Mesodermal cell (in vitro differentiated cells): Measurements from ENCODE around the gene LPO.

ENCODE experiments used
- H3K27ac ChIP-seq: 2 replicates; pipeline ENCODE4 v1.7.0; 2013; ENCODE audit warnings: mild to moderate bottlenecking, low read depth, low read length, moderate library complexity; ENCODE audit not compliant: severe bottlenecking
- H3K36me3 ChIP-seq: 2 replicates; pipeline ENCODE4 v1.7.1; 2013; ENCODE audit warnings: mild to moderate bottlenecking, low read length, moderate library complexity; ENCODE audit not compliant: control insufficient read depth, insufficient read depth
- H3K4me1 ChIP-seq: one replicate; pipeline ENCODE4 v1.7.1; 2013; ENCODE audit warnings: mild to moderate bottlenecking, low read length; ENCODE audit not compliant: insufficient read depth, control insufficient read depth, poor library complexity, severe bottlenecking
- H3K4me3 ChIP-seq: 2 replicates; pipeline ENCODE4 v1.7.0; 2013; ENCODE audit warnings: low read length, control low read depth, mild to moderate bottlenecking; ENCODE audit not compliant: insufficient read depth, poor library complexity, severe bottlenecking; ENCODE audit errors: extremely low read depth
- H3K9me3 ChIP-seq: 2 replicates; pipeline ENCODE4 v1.7.1; 2013; ENCODE audit warnings: mild to moderate bottlenecking, low read length, moderate library complexity; ENCODE audit not compliant: control insufficient read depth
- WGBS, 2 experiments: methylation state at CpG; one replicate each; pipeline ENCODE4 v1.1.5; 2013; ENCODE audit warnings: missing lambda C conversion rate in 2 of 2; ENCODE audit not compliant: insufficient coverage in 2 of 2; 5-methylcytosine and 5-hydroxymethylcytosine counted together

LPO gene

GRCh38 chr17:58306131-58306951 lies 68.0 kb downstream of the LPO start:
- H3K36me3 ChIP-seq, result no peaks in the 10 kb centered on the region
- WGBS, 2 experiments, result 93 to 95% methylated on average over 13 to 17 of the region's 19 CpGs
- no peaks in the 10 kb centered on the region for H3K4me1 ChIP-seq

GRCh38 chr17:58307468-58308172 lies 69.2 kb downstream of the LPO start:
- Histone ChIP-seq H3K4me1 (no peaks in the 10 kb centered on the region), H3K27ac (no peak overlapping the region), H3K9me3 (no peaks in the 10 kb centered on the region), H3K4me3 (no peak overlapping the region), H3K36me3 (no peaks in the 10 kb centered on the region)
- WGBS, 2 experiments, result 92 to 94% methylated on average over 14 to 16 of the region's 20 CpGs

More at GRCh38 chr17:58306131-58306951, 68.0 kb downstream of the LPO start:
- Histone ChIP-seq H3K9me3 (no peaks in the 10 kb centered on the region), H3K4me3 (no peak overlapping the region), H3K27ac (no peak overlapping the region)

- 78 to 81% methylated on average over 26 to 31 of the region's 32 CpGs for WGBS, 2 experiments
- H3K9me3 ChIP-seq, result no peaks in the 10 kb centered on the region
Observed at GRCh38 chr17:58308173-58308984, 70.0 kb downstream of the LPO start.

GRCh38 chr17:58308985-58309917 lies 70.9 kb downstream of the LPO start:
- Histone ChIP-seq H3K4me3 (no peak overlapping the region), H3K36me3 (no peaks in the 10 kb centered on the region), H3K27ac (no peak overlapping the region), H3K9me3 (no peaks in the 10 kb centered on the region), H3K4me1 (no peaks in the 10 kb centered on the region)
- 84 to 96% methylated on average over 4 to 15 of the region's 21 CpGs for WGBS, 2 experiments

More at GRCh38 chr17:58308173-58308984, 70.0 kb downstream of the LPO start:
- Histone ChIP-seq H3K4me1 (no peaks in the 10 kb centered on the region), H3K36me3 (no peaks in the 10 kb centered on the region), H3K4me3 (no peak overlapping the region), H3K27ac (no peak overlapping the region)

GRCh38 chr17:58309918-58310259 lies 71.5 kb downstream of the LPO start:
- Histone ChIP-seq H3K9me3 (no peaks in the 10 kb centered on the region), H3K4me3 (no peak overlapping the region), H3K27ac (no peak overlapping the region), H3K4me1 (no peaks in the 10 kb centered on the region), H3K36me3 (no peaks in the 10 kb centered on the region)
- WGBS, 2 experiments, result 79 to 88% methylated on average over 2 of the region's 5 CpGs

GRCh38 chr17:58310511-58311428 lies 72.4 kb downstream of the LPO start:
- no peak overlapping the region for H3K4me3 ChIP-seq
- H3K9me3 ChIP-seq, result no peaks in the 10 kb centered on the region
- H3K4me1 ChIP-seq, result no peaks in the 10 kb centered on the region
- 91 to 92% methylated on average over 19 to 23 of the region's 23 CpGs for WGBS, 2 experiments
- no peaks in the 10 kb centered on the region for H3K36me3 ChIP-seq
- no peak overlapping the region for H3K27ac ChIP-seq

GRCh38 chr17:58311429-58311894 lies 73.1 kb downstream of the LPO start:
- H3K4me1 ChIP-seq, result no peaks in the 10 kb centered on the region
- no peak overlapping the region for H3K27ac ChIP-seq
- no peaks in the 10 kb centered on the region for H3K36me3 ChIP-seq
- no peaks in the 10 kb centered on the region for H3K9me3 ChIP-seq
- H3K4me3 ChIP-seq, result no peak overlapping the region
- 90 to 100% methylated on average over 8 to 9 of the region's 9 CpGs for WGBS, 2 experiments

GRCh38 chr17:58312021-58312630 lies 73.7 kb downstream of the LPO start:
- no peaks in the 10 kb centered on the region for H3K4me1 ChIP-seq

GRCh38 chr17:58312829-58313228 lies 74.4 kb downstream of the LPO start:
- 78% methylated on average over 1 of the region's 1 CpG; no CpG with 5 or more reads in 1 of the 2 experiments for WGBS, 2 experiments

More at GRCh38 chr17:58312021-58312630, 73.7 kb downstream of the LPO start:
- H3K27ac ChIP-seq, result no peak overlapping the region
- no peaks in the 10 kb centered on the region for H3K9me3 ChIP-seq
- 92 to 97% methylated on average over 12 to 20 of the region's 23 CpGs for WGBS, 2 experiments
- H3K36me3 ChIP-seq, result no peaks in the 10 kb centered on the region
- no peak overlapping the region for H3K4me3 ChIP-seq

More at GRCh38 chr17:58312829-58313228, 74.4 kb downstream of the LPO start:
- Histone ChIP-seq H3K9me3 (no peaks in the 10 kb centered on the region), H3K36me3 (no peaks in the 10 kb centered on the region), H3K4me3 (no peak overlapping the region), H3K4me1 (no peaks in the 10 kb centered on the region), H3K27ac (no peak overlapping the region)
